Panc1 (cell line): ENCODE data around the gene MS4A5. TPM values are rescaled to one million over a fixed set of nuclear protein-coding genes. Genes with fewer than 3 reads are reported as not detected.

Experiments
- ATAC-seq: fragments of 200-7000 bp; cut with Tn5 transposase; 2 replicates; pipeline ENCODE4 v1.9.1; 2020; ENCODE audit warnings: mild to moderate bottlenecking, moderate library complexity
- BruUV-seq: library from RNA; stranded (reverse); fragments of 400-500 nt; replicated peaks from 2 replicates; lab custom pipeline; 2021; lab: Mats Ljungman, UMichigan
- CTCF ChIA-PET: fragments of 300-600 bp; sonication (Branson Sonifier 250); formaldehyde crosslinking; loops from one replicate; lab custom pipeline; 2022; ENCODE audit warnings: antibody characterized with exemption; lab: Charles Lee
- POLR2A ChIA-PET: fragments of 300-600 bp; sonication (Branson Sonifier 250); formaldehyde crosslinking; loops from one replicate; lab custom pipeline; 2022; ENCODE audit warnings: antibody characterized with exemption; lab: Charles Lee
- DNase-seq: peaks from one replicate; pipeline ENCODE4 v3.0.0-alpha.2; 2010; ENCODE audit warnings: low read depth, low spot score
- H3K27ac ChIP-seq: 2 replicates; pipeline ENCODE4 v1.5.1; 2011; ENCODE audit warnings: mild to moderate bottlenecking, low read length, inconsistent platforms
- H3K27me3 ChIP-seq: fragments of 200-500 bp; sonication (Bioruptor generic); 2 replicates; pipeline ENCODE4 v1.6.0; 2014; ENCODE audit warnings: low read length, inconsistent platforms; ENCODE audit not compliant: control insufficient read depth, insufficient read depth
- H3K36me3 ChIP-seq: fragments of 200-500 bp; sonication (Bioruptor generic); 2 replicates; pipeline ENCODE4 v1.5.1; 2014; ENCODE audit warnings: inconsistent platforms, mild to moderate bottlenecking, low read length, moderate library complexity; ENCODE audit not compliant: control insufficient read depth, insufficient read depth
- H3K4me1 ChIP-seq: 2 replicates; pipeline ENCODE4 v1.5.1; 2011; ENCODE audit warnings: inconsistent platforms, mild to moderate bottlenecking, low read length, moderate library complexity; ENCODE audit not compliant: control insufficient read depth, insufficient read depth
- H3K4me3 ChIP-seq, 2 experiments: 2 replicates each; pipeline ENCODE4 v1.5.1; 2011 to 2012; ENCODE audit warnings: low read depth in 2 of 2, low read length in 2 of 2, mild to moderate bottlenecking in 2 of 2, inconsistent platforms in 1 of 2, moderate library complexity in 1 of 2
- H3K9me3 ChIP-seq: fragments of 200-500 bp; sonication (Bioruptor generic); 2 replicates; pipeline ENCODE4 v1.5.1; 2014; ENCODE audit warnings: low read depth, mild to moderate bottlenecking, inconsistent platforms, low read length, moderate library complexity; ENCODE audit not compliant: control insufficient read depth, insufficient read depth
- CTCF ChIP-seq: fragments of 450-650 bp; IDR thresholded peaks from 2 replicates; pipeline ENCODE4 v1.5.1; 2017; ENCODE audit warnings: mild to moderate bottlenecking
- POLR2AphosphoS5 ChIP-seq: IDR thresholded peaks from 2 replicates; pipeline ENCODE4 v1.6.1; 2012; ENCODE audit warnings: mild to moderate bottlenecking, low read depth, low read length, moderate library complexity
- REST ChIP-seq, 2 experiments: IDR thresholded peaks; 2 replicates each; pipeline ENCODE4 v1.6.1; 2011 to 2012; ENCODE audit warnings: low read depth in 2 of 2, control low read depth in 1 of 2, low read length in 1 of 2, mild to moderate bottlenecking in 1 of 2, moderate library complexity in 1 of 2; ENCODE audit not compliant: insufficient read depth in 1 of 2
- SIN3A ChIP-seq: IDR thresholded peaks from 2 replicates; pipeline ENCODE4 v1.6.1; 2012; ENCODE audit warnings: low read depth, mild to moderate bottlenecking, low read length, moderate library complexity, borderline replicate concordance; ENCODE audit not compliant: insufficient read depth
- TCF7L2 ChIP-seq: IDR thresholded peaks from 2 replicates; pipeline ENCODE4 v1.6.1; 2011; ENCODE audit warnings: mild to moderate bottlenecking, low read depth, low read length, inconsistent platforms
- in situ Hi-C: cut with HindIII; loops from 2 replicates; pipeline ENCODE4 v1.10.0; 2016; ENCODE audit warnings: low sequenced_read_pairs, low pct_unique_long_range_greater_than_20kb
- intact Hi-C: fragments of 100-400 bp; cut with micrococcal nuclease; formaldehyde crosslinking; loops from one replicate; pipeline ENCODE4 v1.10.0; 2022; ENCODE audit not compliant: unreplicated experiment
- total RNA-seq: library from RNA; stranded (reverse); gene quantifications from one replicate; pipeline ENCODE4 v1.2.1, GENCODE V29; 2021; ENCODE audit not compliant: unreplicated experiment

MS4A5 gene
- total RNA-seq, 1 experiment from 2014 or later, result not detected

- no peak for TF ChIP-seq CTCF
- TF ChIP-seq SIN3A, result no peak
- TF ChIP-seq POLR2AphosphoS5, result no peak
- no peak for TF ChIP-seq REST (IDR thresholded peaks at IDR 0.05; ENCODE audit: insufficient read depth in 1 of 2, low read depth in 2 of 2, low read length in 1 of 2)
- TF ChIP-seq TCF7L2, result no peak
- H3K4me3 ChIP-seq, result no peak overlapping the region
- ATAC-seq (no peak), DNase-seq (no peak)
- H3K9me3 ChIP-seq, result no peaks in the 10 kb centered on the region
- POLR2A ChIA-PET, result no interaction called here
- no peaks in the 10 kb centered on the region for H3K27me3 ChIP-seq
- no peak overlapping the region for H3K27ac ChIP-seq
- no peaks in the 10 kb centered on the region for H3K4me1 ChIP-seq
- in situ Hi-C loops (no loop called here), intact Hi-C loops (no loop called here)
- no peaks in the 10 kb centered on the region for H3K36me3 ChIP-seq
- CTCF ChIA-PET, result no interaction called here
- BruUV-seq, result no TSS peak
These were observed 39.5 kb downstream of the MS4A5 start for GRCh38 chr11:60468829-60469228.

GRCh38 chr11:60469723-60470122 is 40.4 kb downstream of the MS4A5 start:
- Histone ChIP-seq H3K4me1 (no peaks in the 10 kb centered on the region), H3K36me3 (no peaks in the 10 kb centered on the region), H3K27ac (no peak overlapping the region), H3K27me3 (no peaks in the 10 kb centered on the region), H3K9me3 (no peaks in the 10 kb centered on the region), H3K4me3 (no peak overlapping the region)
- TF ChIP-seq CTCF, result no peak
- TF ChIP-seq SIN3A, result no peak
- TF ChIP-seq REST (IDR thresholded peaks at IDR 0.05; ENCODE audit: insufficient read depth in 1 of 2, low read depth in 2 of 2, low read length in 1 of 2), result no peak
- no peak for TF ChIP-seq TCF7L2
- no peak for TF ChIP-seq POLR2AphosphoS5
- ATAC-seq, result no peak
- DNase-seq, result no peak
- ChIA-PET CTCF (no interaction called here), POLR2A (no interaction called here)
- no TSS peak for BruUV-seq
- intact Hi-C loops, result no loop called here
- in situ Hi-C loops, result no loop called here
